NCI-H345 treated with DMSO at 0.1 percent for 48 hours (cell line): Measurements from ENCODE around the gene B3GLCT.
"Not testable (repeated sequence)": the region's sequence is repeated elsewhere in the genome, so short reads cannot be mapped to it uniquely, and the experiment has no call there.

Experiments
- DNase-seq: peaks from one replicate; lab custom pipeline; 2025; ENCODE audit not compliant: unreplicated experiment; lab: John Stamatoyannopoulos, UW

Gene B3GLCT

GRCh38 chr13:31182987-31183386, 16.8 kb upstream of the B3GLCT start:
- no peak for DNase-seq

GRCh38 chr13:31184451-31184850, 15.3 kb upstream of the B3GLCT start:
- DNase-seq = no peak

- no peak for DNase-seq
Measured at GRCh38 chr13:31184981-31185645, 14.7 kb upstream of the B3GLCT start.

GRCh38 chr13:31191748-31192147, 8.0 kb upstream of the B3GLCT start:
- no peak for DNase-seq

GRCh38 chr13:31192306-31192705, 7.5 kb upstream of the B3GLCT start:
- no peak for DNase-seq

GRCh38 chr13:31195616-31196015, 4.2 kb upstream of the B3GLCT start:
- no peak for DNase-seq

- DNase-seq = no peak
Measured at GRCh38 chr13:31196992-31197391, 2.8 kb upstream of the B3GLCT start.

GRCh38 chr13:31198519-31198918, 1.3 kb upstream of the B3GLCT start:
- peak; percentile 25 for DNase-seq

GRCh38 chr13:31199527-31199848, 287 bp upstream of the B3GLCT start:
- peak; percentile 36 for DNase-seq

- DNase-seq = peak; percentile 6
Measured at GRCh38 chr13:31200637-31200971, 829 bp downstream of the B3GLCT start.

GRCh38 chr13:31201341-31202031, 1.7 kb downstream of the B3GLCT start:
- no peak for DNase-seq

- no peak for DNase-seq
Measured at GRCh38 chr13:31204592-31204991, 4.8 kb downstream of the B3GLCT start.

GRCh38 chr13:31207661-31208552, 8.1 kb downstream of the B3GLCT start:
- DNase-seq = peak; percentile 0

GRCh38 chr13:31208559-31209122, 8.9 kb downstream of the B3GLCT start:
- DNase-seq = no peak

GRCh38 chr13:31209172-31209840, 9.5 kb downstream of the B3GLCT start:
- peak; percentile 82 for DNase-seq

- DNase-seq = no peak
Measured at GRCh38 chr13:31209841-31210210, 10.1 kb downstream of the B3GLCT start.

- DNase-seq = no peak
Measured at GRCh38 chr13:31213651-31214289, 14.0 kb downstream of the B3GLCT start.

- DNase-seq = no peak
Measured at GRCh38 chr13:31214435-31214834, 14.7 kb downstream of the B3GLCT start.

GRCh38 chr13:31216916-31217315, 17.1 kb downstream of the B3GLCT start:
- DNase-seq = not testable (repeated sequence)

- no peak for DNase-seq
Measured at GRCh38 chr13:31219909-31220598, 20.3 kb downstream of the B3GLCT start.
